Loucy (cell line): ENCODE data around the gene RERE.

Experiments
- H2AFZ ChIP-seq: fragments of 200-600 bp; sonication (generic); 2 replicates; pipeline ENCODE4 v1.6.0; 2016; ENCODE audit warnings: antibody characterized with exemption, mild to moderate bottlenecking, low read length, moderate library complexity
- H3F3A ChIP-seq: fragments of 200-600 bp; 2 replicates; pipeline ENCODE4 v1.6.0; 2016; ENCODE audit warnings: antibody characterized with exemption, low read depth, mild to moderate bottlenecking
- H3K27me3 ChIP-seq: fragments of 200-600 bp; sonication (generic); 2 replicates; pipeline ENCODE4 v1.6.1; 2014; ENCODE audit warnings: low read length, mild to moderate bottlenecking; ENCODE audit not compliant: insufficient read depth, poor library complexity, severe bottlenecking
- H3K36me3 ChIP-seq: fragments of 200-600 bp; sonication (generic); 2 replicates; pipeline ENCODE4 v1.6.1; 2016; ENCODE audit warnings: low read length; ENCODE audit not compliant: insufficient read depth
- H3K4me1 ChIP-seq: fragments of 200-600 bp; sonication (generic); 2 replicates; pipeline ENCODE4 v1.5.1; 2014; ENCODE audit warnings: low read length, mild to moderate bottlenecking; ENCODE audit not compliant: insufficient read depth, poor library complexity, severe bottlenecking
- H3K4me2 ChIP-seq: fragments of 200-600 bp; sonication (generic); 2 replicates; pipeline ENCODE4 v1.6.0; 2014; ENCODE audit warnings: antibody characterized with exemption, low read length, low read depth, mild to moderate bottlenecking; ENCODE audit not compliant: poor library complexity, severe bottlenecking
- H3K4me3 ChIP-seq: fragments of 200-600 bp; sonication (generic); 2 replicates; pipeline ENCODE4 v1.5.1; 2014; ENCODE audit warnings: low read length, mild to moderate bottlenecking, mixed read lengths; ENCODE audit not compliant: poor library complexity, severe bottlenecking
- H3K79me2 ChIP-seq: fragments of 200-600 bp; sonication (generic); 2 replicates; pipeline ENCODE4 v1.6.1; 2014; ENCODE audit warnings: low read length; ENCODE audit not compliant: insufficient read depth
- H3K9ac ChIP-seq: fragments of 200-600 bp; sonication (generic); 2 replicates; pipeline ENCODE4 v1.6.0; 2014; ENCODE audit warnings: mild to moderate bottlenecking, low read depth, low read length, moderate library complexity; ENCODE audit not compliant: poor library complexity, severe bottlenecking
- H3K9me2 ChIP-seq: fragments of 200-600 bp; sonication (generic); replicated peaks from 2 replicates; pipeline ENCODE4 v1.6.1; 2016; ENCODE audit warnings: low read depth, low read length, mixed read lengths
- H3K9me3 ChIP-seq: fragments of 200-600 bp; sonication (generic); 2 replicates; pipeline ENCODE4 v1.6.1; 2014; ENCODE audit warnings: mild to moderate bottlenecking, antibody characterized with exemption, low read length, low read depth; ENCODE audit not compliant: insufficient read depth
- H4K20me1 ChIP-seq: fragments of 200-600 bp; sonication (generic); 2 replicates; pipeline ENCODE4 v1.6.0; 2014; ENCODE audit warnings: antibody characterized with exemption, low read length, mild to moderate bottlenecking; ENCODE audit not compliant: insufficient read depth, poor library complexity, severe bottlenecking
- CTCF ChIP-seq: fragments of 200-600 bp; sonication (generic); conservative IDR thresholded peaks from 2 replicates; pipeline ENCODE4 v1.5.1; 2014; ENCODE audit warnings: mild to moderate bottlenecking, antibody characterized with exemption, low read length
- EZH2phosphoT487 ChIP-seq: fragments of 200-600 bp; IDR thresholded peaks from 2 replicates; pipeline ENCODE4 v1.6.1; 2018; ENCODE audit warnings: antibody characterized with exemption, mild to moderate bottlenecking, moderate library complexity, borderline replicate concordance

Gene RERE

DNA sequence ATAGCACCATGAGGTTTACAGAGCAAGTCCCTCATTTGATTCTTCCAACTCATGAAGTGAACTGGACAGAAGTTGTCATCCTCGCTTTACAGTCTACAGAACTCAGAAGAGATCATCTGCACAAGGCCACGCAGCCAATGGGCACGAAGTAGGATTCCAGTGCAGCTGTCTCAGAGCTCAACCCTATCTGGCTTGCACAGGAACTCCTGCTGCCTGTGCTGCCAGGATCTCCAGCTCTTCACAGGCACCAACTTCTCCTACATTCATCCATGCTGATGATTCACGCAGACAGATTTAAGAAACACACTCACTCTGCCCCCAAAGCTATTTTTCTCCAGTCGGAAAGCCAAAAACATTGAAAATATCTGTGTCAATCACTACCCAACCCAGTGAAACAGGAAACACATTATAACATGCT lies 157.0 kb downstream of the RERE start:
- no peaks in the 10 kb centered on the region for H3K9me3 ChIP-seq
- H3K4me3 ChIP-seq = no peak overlapping the region
- H3F3A ChIP-seq = no peaks in the 10 kb centered on the region
- peaks cover 46% of the 10 kb centered on the region for H3K79me2 ChIP-seq
- H3K9ac ChIP-seq = no peak overlapping the region
- peaks cover 7% of the 10 kb centered on the region; the same call in 1 of the 2 replicates for H3K36me3 ChIP-seq
- no peak overlapping the region for H2AFZ ChIP-seq
- H3K27me3 ChIP-seq = no peaks in the 10 kb centered on the region
- H4K20me1 ChIP-seq = peaks cover 25% of the 10 kb centered on the region
- TF ChIP-seq CTCF (no peak), EZH2phosphoT487 (no peak)
- H3K9me2 ChIP-seq = no peaks in the 10 kb centered on the region
- peaks cover 51% of the 10 kb centered on the region for H3K4me1 ChIP-seq
- H3K4me2 ChIP-seq = no peak overlapping the region

- H3K4me1 ChIP-seq = peaks cover 45% of the 10 kb centered on the region
- peaks cover 21% of the 10 kb centered on the region for H4K20me1 ChIP-seq
- no peaks in the 10 kb centered on the region for H3K27me3 ChIP-seq
- H3K9ac ChIP-seq = no peak overlapping the region
- H3K36me3 ChIP-seq = peaks cover 8% of the 10 kb centered on the region; the same call in 1 of the 2 replicates
- H3K4me2 ChIP-seq = no peak overlapping the region
- H3K9me2 ChIP-seq = no peaks in the 10 kb centered on the region
- H3K9me3 ChIP-seq = no peaks in the 10 kb centered on the region
- H3K4me3 ChIP-seq = no peak overlapping the region
- TF ChIP-seq CTCF (no peak), EZH2phosphoT487 (no peak)
- peaks cover 38% of the 10 kb centered on the region for H3K79me2 ChIP-seq
- H3F3A ChIP-seq = no peaks in the 10 kb centered on the region
- no peak overlapping the region for H2AFZ ChIP-seq
Observed at GRCh38 chr1:8659593-8659992, 157.8 kb downstream of the RERE start.

GRCh38 chr1:8653878-8654277 lies 163.6 kb downstream of the RERE start:
- no peak overlapping the region for H3K4me3 ChIP-seq
- no peaks in the 10 kb centered on the region for H3K9me3 ChIP-seq
- H3K4me1 ChIP-seq = peaks cover 4% of the 10 kb centered on the region
- no peak overlapping the region for H3K9ac ChIP-seq
- H4K20me1 ChIP-seq = peaks cover 6% of the 10 kb centered on the region
- no peak overlapping the region for H2AFZ ChIP-seq
- peaks cover 16% of the 10 kb centered on the region; the same call in 1 of the 2 replicates for H3K36me3 ChIP-seq
- H3K9me2 ChIP-seq = no peaks in the 10 kb centered on the region
- H3F3A ChIP-seq = no peaks in the 10 kb centered on the region
- H3K79me2 ChIP-seq = peaks cover 5% of the 10 kb centered on the region; the same call in 1 of the 2 replicates
- TF ChIP-seq EZH2phosphoT487 = no peak
- no peak for TF ChIP-seq CTCF
- H3K4me2 ChIP-seq = no peak overlapping the region
- H3K27me3 ChIP-seq = no peaks in the 10 kb centered on the region
